Testis (tissue), 3 donors: ENCODE results near the gene CENPM. TPM values are rescaled to one million over a fixed set of nuclear protein-coding genes. Genes with fewer than 3 reads are reported as not detected.

Experiments used
- DNase-seq: peaks from one replicate; pipeline ENCODE4 v3.0.0-alpha.2; 2019
- H3K27ac ChIP-seq, 2 donors: fragments of 200-600 bp; sonication (generic); one replicate each; pipeline ENCODE4 v1.5.1; 2019
- H3K27me3 ChIP-seq: fragments of 200-600 bp; sonication (generic); one replicate; pipeline ENCODE4 v1.5.1; 2019
- H3K36me3 ChIP-seq: fragments of 200-600 bp; sonication (generic); one replicate; pipeline ENCODE4 v1.5.1; 2017; ENCODE audit warnings: low read depth; ENCODE audit errors: missing control alignments
- H3K4me1 ChIP-seq: fragments of 200-600 bp; sonication (generic); one replicate; pipeline ENCODE4 v1.5.1; 2019
- H3K4me3 ChIP-seq, 2 donors: fragments of 200-600 bp; sonication (generic); one replicate each; pipeline ENCODE4 v1.5.1; 2017 to 2019
- H3K9me3 ChIP-seq: fragments of 200-600 bp; sonication (generic); one replicate; pipeline ENCODE4 v1.5.1; 2017
- POLR2A ChIP-seq: fragments of 450-650 bp; IDR thresholded peaks from one replicate; pipeline ENCODE4 v1.6.1; 2017; ENCODE audit warnings: antibody characterized with exemption, mild to moderate bottlenecking, moderate library complexity
- WGBS, 2 donors: methylation state at CpG; one replicate each; pipeline ENCODE4 v1.1.5; 2018; 5-methylcytosine and 5-hydroxymethylcytosine counted together
- intact Hi-C: fragments of 100-400 bp; cut with DNase I; formaldehyde crosslinking; loops from one replicate; pipeline ENCODE4 v1.15.1; 2023; ENCODE audit warnings: low total_unique reads
- polyA plus RNA-seq: library from polyadenylated mRNA; stranded (reverse); fragments of 350-450 nt; fragmentation: Illumina TruSeq; extraction: RNeasy Lipid Tissue Mini Kit (QIAGEN cat#74804); gene quantifications from one replicate; pipeline ENCODE4 v1.2.3, GENCODE V29; 2014; ENCODE audit warnings: low read depth, low replicate concordance; ENCODE audit not compliant: insufficient read depth
- total RNA-seq, 2 donors: library from RNA; depleted of rRNA; stranded (reverse); fragments of >200 nt; gene quantifications; one replicate each; pipeline ENCODE4 v1.2.3, GENCODE V29; 2016
- TF ChIP-seq, protein P1 (sequence below), 3 experiments: fragments of 450-650 bp in 2 of 3; fragments of 200-600 bp in 1 of 3; sonication (generic) in 1 of 3; IDR thresholded peaks; one replicate each; pipeline ENCODE4 v1.5.1; 2016 to 2019; ENCODE audit warnings: antibody characterized with exemption in 3 of 3, mild to moderate bottlenecking in 2 of 3, moderate library complexity in 1 of 3

Gene CENPM
- total and polyA plus RNA-seq, 3 donors from 2014 or later = 15.5 to 28.2 (median 15.7) TPM

- H3K4me1 ChIP-seq = peaks cover 12% of the 10 kb centered on the region
- no peaks in the 10 kb centered on the region for H3K27me3 ChIP-seq
- no peaks in the 10 kb centered on the region for H3K36me3 ChIP-seq
- intact Hi-C loops = no loop called here
- 0 to 16% methylated on average over 9 to 36 of the region's 63 CpGs for WGBS, 2 donors
- no peak within 1 kb of the TSS for H3K27ac ChIP-seq
- TF ChIP-seq POLR2A = no peak
- TF ChIP-seq, protein P1, sequence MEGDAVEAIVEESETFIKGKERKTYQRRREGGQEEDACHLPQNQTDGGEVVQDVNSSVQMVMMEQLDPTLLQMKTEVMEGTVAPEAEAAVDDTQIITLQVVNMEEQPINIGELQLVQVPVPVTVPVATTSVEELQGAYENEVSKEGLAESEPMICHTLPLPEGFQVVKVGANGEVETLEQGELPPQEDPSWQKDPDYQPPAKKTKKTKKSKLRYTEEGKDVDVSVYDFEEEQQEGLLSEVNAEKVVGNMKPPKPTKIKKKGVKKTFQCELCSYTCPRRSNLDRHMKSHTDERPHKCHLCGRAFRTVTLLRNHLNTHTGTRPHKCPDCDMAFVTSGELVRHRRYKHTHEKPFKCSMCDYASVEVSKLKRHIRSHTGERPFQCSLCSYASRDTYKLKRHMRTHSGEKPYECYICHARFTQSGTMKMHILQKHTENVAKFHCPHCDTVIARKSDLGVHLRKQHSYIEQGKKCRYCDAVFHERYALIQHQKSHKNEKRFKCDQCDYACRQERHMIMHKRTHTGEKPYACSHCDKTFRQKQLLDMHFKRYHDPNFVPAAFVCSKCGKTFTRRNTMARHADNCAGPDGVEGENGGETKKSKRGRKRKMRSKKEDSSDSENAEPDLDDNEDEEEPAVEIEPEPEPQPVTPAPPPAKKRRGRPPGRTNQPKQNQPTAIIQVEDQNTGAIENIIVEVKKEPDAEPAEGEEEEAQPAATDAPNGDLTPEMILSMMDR (IDR thresholded peaks at IDR 0.05) = no peak
- H3K9me3 ChIP-seq = no peaks in the 10 kb centered on the region
- peak; percentile 60 for DNase-seq
- peak within 1 kb of the TSS in 1 of 2 donors; percentile 24 for H3K4me3 ChIP-seq
Measured at GRCh38 chr22:41915035-41915785, 31.7 kb downstream of the CENPM start, which contains the start of gene SHISA8. Gene SHISA8, minus strand, starts transcription at chr22:41915074. Its CDS starts 407 bp downstream, at chr22:41914667.

DNA sequence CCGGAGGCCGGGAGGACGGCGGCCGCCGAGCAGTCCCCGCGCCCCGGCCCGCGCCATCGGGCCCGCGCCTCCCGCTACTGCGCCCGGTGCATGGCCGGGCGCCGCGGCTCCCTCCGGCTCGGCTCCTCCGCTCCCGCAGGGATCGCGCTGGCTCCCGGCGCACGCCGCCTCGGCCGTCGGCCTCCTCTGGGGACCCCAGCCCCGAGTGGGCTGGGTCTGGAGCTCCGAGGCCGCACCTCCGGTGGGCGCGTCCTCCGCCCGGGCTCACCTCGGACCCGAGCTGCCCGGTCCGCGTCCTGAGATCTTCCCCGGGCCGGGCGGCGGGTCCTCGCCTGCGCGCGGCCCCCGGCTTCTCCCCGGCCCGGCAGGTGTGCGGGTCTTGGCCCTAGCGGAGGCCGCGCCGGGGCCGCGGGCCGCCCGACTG is 32.3 kb downstream of the CENPM start:
- DNase-seq = no peak
- Histone ChIP-seq H3K27ac (no peak overlapping the region), H3K27me3 (no peaks in the 10 kb centered on the region), H3K4me3 (peak overlapping the region in 1 of 2 donors; percentile 24), H3K36me3 (no peaks in the 10 kb centered on the region), H3K9me3 (no peaks in the 10 kb centered on the region), H3K4me1 (peaks cover 11% of the 10 kb centered on the region)
- TF ChIP-seq, protein P1 (IDR thresholded peaks at IDR 0.05) = no peak
- no peak for TF ChIP-seq POLR2A
- 0% methylated on average over 21 of the region's 67 CpGs; no CpG with 5 or more reads in 1 of the 2 donors for WGBS, 2 donors
- intact Hi-C loops = no loop called here

- H3K27ac ChIP-seq = no peak overlapping the region
- no peaks in the 10 kb centered on the region for H3K9me3 ChIP-seq
- DNase-seq = no peak
- H3K4me3 ChIP-seq = no peak overlapping the region
- H3K4me1 ChIP-seq = peaks cover 5% of the 10 kb centered on the region
- H3K36me3 ChIP-seq = no peaks in the 10 kb centered on the region
- 0 to 5% methylated on average over 5 to 57 of the region's 79 CpGs for WGBS, 2 donors
- intact Hi-C loops = no loop called here
- no peaks in the 10 kb centered on the region for H3K27me3 ChIP-seq
- TF ChIP-seq POLR2A = no peak
- TF ChIP-seq, protein P1 (IDR thresholded peaks at IDR 0.05) = no peak
Measured at GRCh38 chr22:41913842-41914534, 33.0 kb downstream of the CENPM start.

GRCh38 chr22:41913040-41913719 is 33.8 kb downstream of the CENPM start:
- no peak for DNase-seq
- Histone ChIP-seq H3K4me1 (peaks cover 5% of the 10 kb centered on the region), H3K36me3 (no peaks in the 10 kb centered on the region), H3K27me3 (no peaks in the 10 kb centered on the region), H3K9me3 (no peaks in the 10 kb centered on the region), H3K27ac (no peak overlapping the region), H3K4me3 (no peak overlapping the region)
- 36 to 63% methylated on average over 2 to 11 of the region's 11 CpGs for WGBS, 2 donors
- TF ChIP-seq POLR2A = no peak
- TF ChIP-seq, protein P1 (IDR thresholded peaks at IDR 0.05) = no peak
- intact Hi-C loops = no loop called here
